ENCODE data around the gene CHRNB2.

Gene CHRNB2

GRCh38 chr1:154575147-154575927 lies 7.8 kb downstream of the CHRNB2 start:
- Histone ChIP-seq H3K4me3 (no peak overlapping the region), H3K27ac (no peak overlapping the region)

DNA sequence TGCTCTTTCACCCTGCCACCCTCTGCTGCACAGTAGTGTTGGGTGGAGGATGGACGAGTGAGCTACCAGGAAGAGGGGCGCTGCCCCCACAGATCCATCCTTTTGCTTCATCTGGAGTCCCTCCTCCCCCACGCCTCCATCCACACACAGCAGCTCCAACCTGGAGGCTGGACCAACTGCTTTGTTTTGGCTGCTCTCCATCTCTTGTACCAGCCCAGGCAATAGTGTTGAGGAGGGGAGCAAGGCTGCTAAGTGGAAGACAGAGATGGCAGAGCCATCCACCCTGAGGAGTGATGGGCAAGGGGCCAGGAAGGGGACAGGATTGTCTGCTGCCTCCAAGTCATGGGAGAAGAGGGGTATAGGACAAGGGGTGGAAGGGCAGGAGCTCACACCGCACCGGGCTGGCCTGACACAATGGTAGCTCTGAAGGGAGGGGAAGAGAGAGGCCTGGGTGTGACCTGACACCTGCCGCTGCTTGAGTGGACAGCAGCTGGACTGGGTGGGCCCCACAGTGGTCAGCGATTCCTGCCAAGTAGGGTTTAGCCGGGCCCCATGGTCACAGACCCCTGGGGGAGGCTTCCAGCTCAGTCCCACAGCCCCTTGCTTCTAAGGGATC lies 8.5 kb downstream of the CHRNB2 start:
- Histone ChIP-seq H3K4me3 (no peak overlapping the region), H3K27ac (no peak overlapping the region)

DNA sequence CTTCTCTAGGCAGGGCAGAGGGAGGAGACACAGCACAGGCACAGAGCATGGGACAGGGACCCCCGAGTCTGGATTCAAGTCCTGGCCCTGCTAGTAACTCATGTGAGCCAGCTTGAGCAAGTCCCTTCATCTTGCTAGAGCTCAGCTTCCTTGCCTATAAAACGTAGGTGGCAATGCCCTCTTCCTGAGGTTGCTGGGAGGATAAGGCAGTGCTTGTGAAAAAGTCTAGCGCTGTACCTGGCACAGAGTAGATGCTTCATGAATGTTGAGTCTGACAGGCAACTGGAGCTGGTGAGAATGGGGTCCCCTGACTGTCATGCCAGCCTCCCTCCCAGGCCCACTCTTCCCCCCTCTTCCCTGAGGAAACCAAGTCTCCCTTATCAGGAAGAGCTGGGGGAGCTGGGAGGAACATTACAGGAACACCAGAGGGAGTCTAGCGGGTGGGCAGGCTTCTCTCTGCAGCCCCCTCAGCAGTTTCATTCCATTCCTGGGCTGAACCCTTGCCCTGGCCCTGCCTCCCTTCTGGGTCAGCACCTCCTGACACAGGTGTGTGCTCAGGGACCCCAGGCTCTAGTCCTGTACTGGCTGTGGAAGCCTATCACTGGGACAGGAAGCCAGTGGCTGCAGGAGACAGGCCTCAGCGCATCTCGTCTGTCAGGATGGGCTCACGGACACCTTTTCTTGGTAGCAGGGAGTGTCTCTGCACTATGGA lies 9.9 kb downstream of the CHRNB2 start:
- Histone ChIP-seq H3K27ac (no peak overlapping the region), H3K4me3 (no peak overlapping the region)

GRCh38 chr1:154578058-154578418 lies 10.5 kb downstream of the CHRNB2 start:
- Histone ChIP-seq H3K27ac (no peak overlapping the region), H3K4me3 (no peak overlapping the region)

- Histone ChIP-seq H3K27ac (no peak overlapping the region), H3K4me3 (no peak overlapping the region)
Measured at GRCh38 chr1:154579374-154579773, 11.8 kb downstream of the CHRNB2 start.

DNA sequence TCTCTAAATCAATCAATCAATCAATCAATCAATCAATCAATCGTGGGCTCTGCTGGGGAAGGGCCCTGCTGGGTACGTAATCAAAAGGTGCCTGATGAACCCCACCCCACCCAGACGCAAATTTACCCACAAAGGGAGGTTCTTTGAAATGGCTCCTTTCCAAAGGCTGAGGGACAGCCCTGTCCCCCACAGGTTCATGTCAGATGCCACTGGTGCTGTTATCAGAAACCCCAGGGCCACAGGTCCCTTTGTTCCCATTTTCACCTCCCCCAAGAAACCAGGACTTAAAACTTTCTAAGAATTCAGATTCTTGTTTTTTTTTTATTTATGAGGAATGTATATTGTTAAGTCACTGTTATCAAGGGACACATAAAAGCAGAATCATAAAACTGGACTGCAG lies 14.2 kb downstream of the CHRNB2 start:
- no peak overlapping the region for H3K4me3 ChIP-seq

DNA sequence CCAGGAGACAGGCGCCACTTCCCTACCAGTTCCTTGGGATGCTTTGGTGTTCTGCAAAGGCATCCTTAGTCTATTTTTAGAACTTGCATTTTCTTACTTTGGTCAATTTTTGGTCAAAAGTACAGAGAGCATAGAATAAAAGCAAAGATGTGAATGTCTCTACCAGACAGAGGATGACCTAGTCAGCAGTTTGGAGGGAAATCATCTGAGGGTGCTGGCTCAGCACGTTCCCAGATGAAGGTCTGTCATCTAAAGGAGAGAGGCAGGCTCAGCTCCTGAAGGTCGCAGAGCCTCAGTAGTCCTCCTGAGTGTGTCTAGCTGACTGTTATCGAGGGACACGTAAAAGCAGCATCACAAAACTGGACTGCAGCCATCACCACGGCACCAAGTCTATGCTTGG lies 15.3 kb downstream of the CHRNB2 start:
- H3K27ac ChIP-seq, result no peak overlapping the region
- no peak overlapping the region for H3K4me3 ChIP-seq

More for the DNA sequence above, 14.2 kb downstream of the CHRNB2 start:
- H3K27ac ChIP-seq, result no peak overlapping the region

DNA sequence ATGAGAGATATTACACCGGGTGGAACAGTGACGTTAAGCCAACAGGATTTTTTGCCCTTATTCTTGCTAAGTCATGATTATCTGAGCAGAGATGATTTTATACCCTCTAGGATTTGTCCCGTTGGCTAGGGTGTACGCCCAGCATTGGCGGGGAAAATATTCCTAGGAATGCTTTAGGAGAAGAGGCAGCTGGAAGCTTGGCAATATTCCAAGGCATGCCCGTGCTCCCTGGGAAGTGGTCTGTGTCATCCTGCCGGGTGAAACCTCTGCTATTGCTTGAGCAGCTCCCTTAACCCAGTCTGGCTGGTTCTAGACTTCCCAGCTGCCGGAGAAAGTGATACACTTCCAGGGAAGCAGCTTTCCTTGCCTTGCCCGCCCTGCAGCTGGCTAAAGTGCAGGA lies 16.2 kb downstream of the CHRNB2 start:
- Histone ChIP-seq H3K4me3 (no peak overlapping the region), H3K27ac (no peak overlapping the region)

- H3K4me3 ChIP-seq, result no peak overlapping the region
- H3K27ac ChIP-seq, result no peak overlapping the region
Measured at GRCh38 chr1:154584267-154584994, 16.9 kb downstream of the CHRNB2 start.

- Histone ChIP-seq H3K27ac (no peak overlapping the region), H3K4me3 (no peak overlapping the region)
Measured at GRCh38 chr1:154586231-154586630, 18.7 kb downstream of the CHRNB2 start.

GRCh38 chr1:154586641-154587040 lies 19.1 kb downstream of the CHRNB2 start:
- Histone ChIP-seq H3K4me3 (no peak overlapping the region), H3K27ac (no peak overlapping the region)

DNA sequence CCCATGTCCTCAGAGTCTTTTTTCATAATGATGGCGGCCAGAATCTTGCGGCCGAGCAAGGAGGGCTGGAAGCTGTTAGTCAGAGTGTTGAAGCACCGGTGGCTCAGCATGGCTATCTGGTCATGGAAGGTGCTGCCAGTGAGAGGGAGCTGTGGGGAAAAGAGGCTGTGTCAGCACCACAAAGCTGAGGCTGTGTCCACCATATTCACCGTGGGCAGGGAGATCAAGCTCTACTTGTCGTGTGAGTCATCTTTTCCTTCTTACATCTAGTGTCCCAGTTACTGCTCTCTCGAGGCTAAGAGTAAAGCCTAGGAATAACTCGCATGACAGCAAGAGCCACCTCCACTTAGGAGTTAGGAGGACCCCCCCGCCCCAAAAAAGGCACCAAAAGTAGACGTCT lies 22.2 kb downstream of the CHRNB2 start:
- Histone ChIP-seq H3K4me3 (no peak overlapping the region), H3K27ac (no peak overlapping the region)

DNA sequence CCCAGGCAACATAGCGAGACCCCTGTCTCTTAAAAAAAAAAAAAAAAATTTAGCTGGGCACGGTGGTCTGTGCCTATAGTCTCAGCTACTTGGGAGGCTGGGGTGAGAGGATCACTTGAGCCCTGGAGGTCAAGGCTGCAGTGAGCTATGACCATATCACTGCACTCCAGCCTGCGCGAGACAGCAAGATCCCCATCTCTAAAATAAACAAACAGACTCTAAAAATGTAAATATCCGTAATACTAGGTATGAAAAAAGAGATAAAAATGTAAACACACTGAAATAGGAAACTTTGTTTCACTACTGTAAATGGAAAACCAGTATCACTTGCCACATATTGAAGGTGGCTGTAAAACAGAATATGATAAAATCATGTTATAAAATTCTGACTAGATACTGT lies 23.2 kb downstream of the CHRNB2 start:
- H3K27ac ChIP-seq, result no peak overlapping the region
- H3K4me3 ChIP-seq, result no peak overlapping the region

- Histone ChIP-seq H3K27ac (no peak overlapping the region), H3K4me3 (no peak overlapping the region)
Measured at GRCh38 chr1:154591206-154591605, 23.6 kb downstream of the CHRNB2 start.

DNA sequence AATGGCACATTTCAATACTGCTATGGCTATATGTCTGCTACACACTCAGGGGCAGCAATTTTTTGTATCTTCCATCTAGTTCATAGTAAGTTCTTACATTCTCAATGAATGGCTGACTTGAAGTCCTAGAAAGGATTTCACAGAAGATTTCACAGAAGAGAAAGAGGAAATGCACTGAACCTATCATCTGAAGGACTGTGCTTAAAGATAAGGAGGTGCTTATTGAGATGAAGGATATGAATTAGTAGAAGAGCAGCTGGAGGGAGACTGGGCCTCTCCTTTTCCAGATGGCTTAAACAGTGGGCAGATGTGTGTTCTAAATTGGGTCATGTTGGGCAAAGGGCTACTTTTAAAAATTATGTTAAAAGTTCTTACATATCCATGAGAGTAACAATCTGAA lies 25.8 kb downstream of the CHRNB2 start:
- no peak overlapping the region for H3K4me3 ChIP-seq
- no peak overlapping the region for H3K27ac ChIP-seq

DNA sequence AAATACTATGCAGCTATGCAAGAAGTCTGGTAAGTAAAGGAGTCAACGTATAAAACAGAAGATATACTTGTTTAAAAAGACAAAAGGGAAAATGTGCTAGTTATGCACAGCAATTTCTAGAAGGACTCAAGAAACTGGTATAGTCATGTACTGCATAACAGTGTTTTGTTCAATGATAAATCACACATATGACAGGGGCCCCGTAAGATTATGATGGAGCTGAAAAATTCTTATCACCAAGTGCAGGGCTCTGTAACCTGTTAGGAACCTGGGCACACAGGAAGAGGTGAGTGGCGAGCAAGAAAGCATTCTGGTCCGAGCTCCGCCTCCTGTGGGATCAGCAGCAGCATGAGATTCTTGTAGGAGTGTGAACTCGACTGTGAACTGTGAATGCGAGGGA lies 27.2 kb downstream of the CHRNB2 start:
- Histone ChIP-seq H3K27ac (no peak overlapping the region), H3K4me3 (no peak overlapping the region)

DNA sequence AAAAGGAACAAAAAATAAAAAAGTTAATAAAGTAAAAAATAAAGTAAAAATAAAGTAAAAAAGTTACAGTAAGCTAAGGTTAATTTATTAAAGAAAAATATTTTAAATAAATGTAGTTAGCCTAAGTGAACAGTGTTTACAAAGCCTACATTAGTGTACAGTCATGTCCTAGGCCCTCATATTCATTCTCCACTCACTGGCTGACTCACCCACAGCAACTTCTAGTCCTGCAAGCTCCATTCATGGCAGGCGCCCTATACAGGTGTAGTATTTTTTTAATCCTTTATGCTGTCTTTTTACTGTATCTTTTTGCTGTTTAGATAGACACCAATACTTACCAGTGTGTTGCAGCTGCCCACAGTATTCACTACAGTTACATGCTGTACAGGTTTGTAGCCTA lies 28.0 kb downstream of the CHRNB2 start:
- Histone ChIP-seq H3K4me3 (no peak overlapping the region), H3K27ac (no peak overlapping the region)

DNA sequence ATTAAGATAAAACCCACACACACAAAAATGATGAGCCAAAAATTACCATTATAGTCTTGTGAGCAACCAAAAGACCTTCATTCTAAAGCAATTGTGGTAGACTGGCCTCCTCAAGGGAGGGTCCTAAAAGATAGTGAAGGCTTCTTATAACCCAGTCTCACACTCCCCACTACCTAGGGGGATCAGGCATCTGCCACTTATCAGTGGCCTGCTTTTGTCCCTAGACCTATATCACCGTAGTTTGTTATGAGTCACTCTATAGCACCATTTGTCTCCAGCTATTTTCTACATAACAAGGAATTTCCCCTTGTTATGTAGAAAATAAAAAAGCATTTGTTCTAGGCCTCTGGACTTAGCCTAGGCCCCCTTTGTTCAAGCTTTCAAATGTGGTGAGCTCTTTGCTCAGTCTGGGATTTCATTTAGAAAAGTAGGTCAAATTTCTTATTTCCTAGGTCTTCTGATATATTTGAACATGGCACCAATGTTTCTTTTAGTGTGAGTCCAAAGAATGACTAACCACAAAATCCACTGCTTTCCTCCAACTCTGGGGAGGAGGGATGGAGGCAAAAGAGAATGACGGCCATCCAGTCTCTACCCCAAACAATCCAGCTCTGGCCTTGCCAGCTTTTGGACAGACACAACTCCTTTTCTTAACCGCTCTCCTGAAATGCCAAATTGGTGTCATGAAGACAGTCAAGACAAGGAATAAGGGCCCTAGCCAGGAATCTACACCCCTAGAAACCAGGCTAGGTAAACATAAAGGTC lies 31.5 kb downstream of the CHRNB2 start:
- peak overlapping the region in 1 of 21 experiments; percentile 3 for H3K27ac ChIP-seq
- no peak overlapping the region for H3K4me3 ChIP-seq

GRCh38 chr1:154599658-154600057 lies 32.1 kb downstream of the CHRNB2 start:
- Histone ChIP-seq H3K4me3 (no peak overlapping the region), H3K27ac (peak overlapping the region in 1 of 21 experiments; percentile 7)

DNA sequence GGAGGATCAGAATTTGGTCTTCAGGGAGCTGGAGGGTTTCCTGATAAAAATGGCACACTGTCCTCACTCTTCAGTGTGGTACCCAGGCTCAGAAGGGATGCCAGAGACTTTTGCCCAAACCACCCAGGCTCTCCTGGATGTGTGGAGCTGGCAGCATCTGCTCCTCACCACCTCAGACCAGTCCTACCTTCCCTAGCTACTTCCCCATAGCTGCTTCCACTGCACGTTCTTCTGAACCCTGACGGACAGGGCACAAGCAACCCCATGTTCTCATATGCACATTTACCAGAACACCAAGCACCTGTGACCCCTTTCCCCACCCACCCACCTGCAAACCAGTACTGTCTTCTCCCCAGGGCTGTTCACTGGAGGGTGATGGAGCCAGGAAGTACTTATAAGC lies 35.7 kb downstream of the CHRNB2 start:
- Histone ChIP-seq H3K27ac (peak overlapping the region in 1 of 21 experiments; percentile 12), H3K4me3 (no peak overlapping the region)
